GM18868 (cell line): Measurements from ENCODE around the gene TMEM208.

Source experiments
- ATAC-seq: cut with Tn5 transposase; IDR thresholded peaks from one replicate; pipeline ENCODE4 v1.9.1; 2021; ENCODE audit warnings: mild to moderate bottlenecking, moderate library complexity; ENCODE audit not compliant: unreplicated experiment

The TMEM208 gene

DNA sequence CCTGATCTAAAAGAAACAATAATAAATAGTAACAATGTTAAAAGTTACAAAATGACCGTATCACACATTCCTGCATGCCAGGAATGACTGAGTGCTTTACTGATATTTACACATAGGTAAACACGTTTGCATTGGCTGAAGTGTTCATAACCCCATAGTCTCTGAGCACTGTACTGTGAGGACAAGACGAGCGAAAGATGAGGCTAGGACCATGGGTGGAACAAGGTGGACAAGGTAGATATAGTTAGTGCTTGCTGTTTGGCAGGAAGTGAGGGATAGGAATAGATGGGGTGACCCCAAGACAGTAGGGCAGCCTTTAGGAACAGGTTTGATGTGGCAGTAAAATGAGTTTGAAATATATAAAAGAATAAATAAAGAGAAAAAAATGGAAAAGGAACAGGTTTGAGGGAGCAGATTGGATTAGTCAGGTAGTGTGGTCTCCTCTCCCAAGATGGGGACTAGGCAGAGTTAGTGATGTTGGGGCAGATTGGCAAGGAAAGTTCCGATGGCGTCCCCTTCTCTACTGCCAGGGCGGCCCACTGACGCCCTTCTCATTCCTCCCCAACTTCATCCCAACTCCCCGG is 35.4 kb upstream of the TMEM208 start:
- ATAC-seq = no peak

- peak; percentile 94 for ATAC-seq
Observed at GRCh38 chr16:67191995-67192681, 34.8 kb upstream of the TMEM208 start, which contains the start of gene E2F4. Gene E2F4 (plus strand): TSS chr16:67192155. CDS start chr16:67192228, 73 bp downstream.

GRCh38 chr16:67192781-67193361 is 34.1 kb upstream of the TMEM208 start:
- ATAC-seq = no peak

GRCh38 chr16:67193536-67193935 is 33.4 kb upstream of the TMEM208 start:
- ATAC-seq = no peak

GRCh38 chr16:67194260-67194659 is 32.7 kb upstream of the TMEM208 start:
- no peak for ATAC-seq

GRCh38 chr16:67195676-67196075 is 31.3 kb upstream of the TMEM208 start:
- ATAC-seq = no peak

DNA sequence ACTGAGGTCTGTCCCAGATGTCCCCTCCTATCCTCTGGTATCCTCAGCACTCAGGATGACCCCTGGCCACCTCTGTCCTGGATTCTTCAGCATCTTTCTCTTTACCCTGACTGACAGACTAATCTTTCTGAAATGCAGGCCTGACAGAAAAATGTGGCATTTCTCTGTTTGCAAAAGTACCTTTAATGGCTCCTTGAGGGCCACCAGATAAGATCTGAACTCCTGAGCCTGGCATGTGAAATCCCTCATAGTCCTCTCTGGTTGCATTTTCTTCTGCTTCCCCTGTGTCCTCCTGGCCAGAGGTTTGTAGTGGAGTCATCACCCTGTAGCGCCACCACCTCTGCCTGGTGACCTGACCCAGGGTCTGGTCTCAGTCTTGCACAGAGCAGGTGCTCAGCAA is 30.0 kb upstream of the TMEM208 start:
- no peak for ATAC-seq

DNA sequence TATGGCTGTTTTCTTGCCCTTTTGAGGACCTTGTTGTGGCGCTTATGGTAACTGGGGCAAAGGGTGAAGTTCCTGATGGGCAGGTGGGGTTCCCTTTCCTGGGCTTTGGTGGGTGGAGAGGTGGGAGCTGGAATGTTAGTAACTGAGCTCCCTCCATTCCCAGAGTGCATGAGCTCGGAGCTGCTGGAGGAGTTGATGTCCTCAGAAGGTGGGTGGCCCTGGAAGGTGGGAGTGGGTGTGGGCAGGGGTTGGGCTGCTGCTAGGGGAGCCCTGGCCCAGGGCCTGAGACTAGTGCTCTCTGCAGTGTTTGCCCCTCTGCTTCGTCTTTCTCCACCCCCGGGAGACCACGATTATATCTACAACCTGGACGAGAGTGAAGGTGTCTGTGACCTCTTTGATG is 29.2 kb upstream of the TMEM208 start:
- no peak for ATAC-seq

DNA sequence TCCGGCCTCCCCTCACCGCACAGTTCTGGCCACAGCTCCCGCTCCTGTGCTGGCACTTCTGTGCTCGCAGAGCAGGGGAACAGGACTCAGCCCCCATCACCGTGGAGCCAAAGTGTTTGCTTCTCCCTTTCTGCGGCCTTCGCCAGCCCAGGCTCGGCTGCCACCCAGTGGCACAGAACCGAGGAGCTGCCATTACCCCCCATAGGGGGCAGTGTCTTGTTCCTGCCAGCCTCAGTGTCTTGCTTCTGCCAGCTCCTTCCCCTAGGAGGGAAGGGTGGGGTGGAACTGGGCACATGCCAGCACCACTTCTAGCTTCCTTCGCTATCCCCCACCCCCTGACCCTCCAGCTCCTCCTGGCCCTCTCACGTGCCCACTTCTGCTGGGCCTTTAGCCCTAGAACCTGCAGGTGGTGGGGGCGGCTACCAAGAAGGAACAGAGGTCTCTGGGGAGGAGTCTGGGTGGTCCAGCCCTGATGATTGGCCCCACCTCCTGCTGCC is 28.6 kb upstream of the TMEM208 start:
- no peak for ATAC-seq

DNA sequence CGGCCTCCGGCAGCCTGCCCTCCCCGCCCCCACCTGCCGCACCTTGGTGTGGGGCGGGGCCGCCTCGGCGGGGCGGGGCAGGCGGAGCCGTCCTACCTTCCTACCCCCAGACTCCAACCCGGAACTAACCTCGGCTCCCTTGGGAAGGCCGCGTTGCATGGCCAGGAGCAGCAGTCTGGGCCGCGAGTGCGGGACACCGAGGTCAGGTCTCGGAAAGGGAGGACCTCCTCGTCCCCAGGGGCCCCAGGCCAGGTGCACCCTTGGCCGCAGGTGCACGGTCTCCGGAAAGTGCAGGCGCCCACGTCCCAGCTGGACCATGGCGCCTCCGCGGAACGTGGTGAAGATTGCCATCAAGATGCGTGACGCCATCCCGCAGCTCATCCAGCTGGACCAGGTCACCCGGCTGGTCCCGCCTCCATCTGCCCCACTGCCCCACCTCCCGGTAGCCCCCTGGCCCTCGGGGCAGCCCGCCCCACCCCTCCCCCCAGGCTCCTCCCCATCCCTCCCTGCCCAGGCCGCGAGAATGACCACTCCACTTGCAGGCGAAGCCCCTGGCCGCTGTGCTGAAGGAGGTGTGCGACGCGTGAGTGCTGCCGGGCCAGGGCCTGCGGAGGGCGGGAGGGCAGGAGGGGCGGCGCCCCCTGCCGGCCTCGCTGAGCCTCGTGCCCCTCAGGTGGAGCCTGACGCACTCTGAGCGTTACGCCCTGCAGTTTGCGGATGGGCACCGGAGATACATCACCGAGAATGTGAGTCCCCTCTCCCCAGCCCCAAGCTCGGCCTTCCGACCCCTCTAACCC is 27.7 kb upstream of the TMEM208 start, which contains the start of gene ELMO3:
Gene ELMO3, plus strand, starts transcription at position 121 of the 797 bp plus-strand sequence. Its CDS starts 196 bp downstream, at position 317.
- no peak for ATAC-seq

DNA sequence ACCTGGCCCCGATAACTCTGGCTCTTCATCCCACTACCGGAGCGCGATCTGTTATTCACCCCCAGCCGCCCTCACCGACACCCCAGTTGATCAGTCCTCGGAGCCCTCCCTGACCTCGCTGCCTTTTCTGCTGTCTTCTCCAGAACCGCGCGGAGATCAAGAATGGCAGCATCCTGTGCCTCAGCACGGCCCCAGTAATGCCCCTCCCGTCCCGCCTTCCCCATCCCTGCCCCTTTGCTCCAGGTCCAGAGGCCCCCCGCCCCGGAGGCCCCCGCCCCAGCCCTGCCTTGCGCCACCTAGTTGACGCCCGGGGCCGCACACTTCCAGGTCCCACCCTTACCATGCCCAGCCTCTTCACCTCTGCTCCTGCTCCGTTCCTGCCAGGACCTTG is 27.1 kb upstream of the TMEM208 start:
- ATAC-seq = no peak

GRCh38 chr16:67200491-67200890 is 26.4 kb upstream of the TMEM208 start:
- no peak for ATAC-seq

DNA sequence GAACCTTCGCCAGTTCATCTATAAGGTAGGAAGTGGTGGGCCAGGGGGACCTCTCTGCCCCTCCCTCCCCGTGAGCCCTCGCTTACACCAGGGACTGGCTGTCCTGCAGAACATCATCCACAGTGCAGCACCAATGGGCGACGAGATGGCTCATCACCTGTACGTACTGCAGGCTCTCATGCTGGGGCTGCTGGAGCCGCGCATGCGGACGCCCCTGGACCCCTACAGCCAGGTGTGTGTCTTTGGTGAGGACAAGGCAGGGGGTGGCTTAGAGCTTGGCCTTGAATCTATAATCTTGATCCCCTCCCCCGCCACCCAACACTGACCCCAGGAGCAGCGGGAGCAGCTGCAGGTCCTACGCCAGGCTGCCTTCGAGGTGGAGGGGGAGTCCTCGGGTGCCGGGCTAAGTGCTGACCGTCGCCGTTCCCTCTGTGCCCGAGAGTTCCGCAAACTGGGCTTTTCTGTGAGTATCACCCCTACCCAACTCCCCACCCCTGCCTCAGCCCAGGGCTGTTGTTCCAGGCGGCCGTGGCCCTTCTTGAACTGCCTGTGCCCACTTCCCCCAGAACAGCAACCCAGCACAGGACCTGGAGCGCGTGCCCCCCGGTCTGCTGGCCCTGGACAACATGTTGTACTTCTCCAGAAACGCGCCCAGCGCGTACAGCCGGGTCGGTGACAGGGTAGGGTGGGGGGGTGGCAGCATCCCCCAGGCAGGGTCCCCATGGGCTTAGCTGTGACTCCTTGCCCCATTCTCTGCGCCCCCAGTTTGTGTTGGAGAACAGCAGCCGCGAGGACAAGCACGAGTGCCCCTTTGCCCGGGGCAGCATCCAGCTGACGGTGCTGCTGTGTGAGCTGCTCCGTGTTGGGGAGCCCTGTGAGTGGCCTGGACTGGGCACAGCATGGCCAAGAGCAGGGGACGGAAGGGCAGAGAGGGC is 25.3 kb upstream of the TMEM208 start:
- no peak for ATAC-seq

- no peak for ATAC-seq
Observed at GRCh38 chr16:67202426-67202825, 24.5 kb upstream of the TMEM208 start.

DNA sequence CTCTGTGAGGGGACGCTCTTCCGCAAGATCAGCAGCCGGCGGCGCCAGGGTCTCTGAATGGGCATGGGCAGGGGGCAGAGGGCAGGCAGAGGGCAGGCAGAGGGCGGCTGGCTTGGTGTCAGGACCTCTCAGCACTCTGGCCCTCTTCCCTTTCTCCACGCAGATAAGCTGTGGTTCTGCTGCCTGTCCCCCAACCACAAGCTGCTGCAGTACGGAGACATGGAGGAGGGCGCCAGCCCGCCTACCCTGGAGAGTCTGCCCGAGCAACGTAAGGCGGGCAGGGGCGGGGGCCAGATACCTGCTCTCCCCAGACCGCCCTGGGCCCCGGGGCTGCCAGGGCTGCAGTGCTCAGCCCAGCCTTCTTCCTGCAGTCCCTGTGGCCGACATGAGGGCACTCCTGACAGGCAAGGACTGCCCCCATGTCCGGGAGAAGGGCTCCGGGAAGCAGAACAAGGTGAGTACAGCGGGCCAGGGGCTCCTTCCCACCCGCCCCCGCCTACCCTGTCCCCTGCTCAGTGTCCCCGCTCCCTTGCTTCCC is 23.9 kb upstream of the TMEM208 start:
- no peak for ATAC-seq

DNA sequence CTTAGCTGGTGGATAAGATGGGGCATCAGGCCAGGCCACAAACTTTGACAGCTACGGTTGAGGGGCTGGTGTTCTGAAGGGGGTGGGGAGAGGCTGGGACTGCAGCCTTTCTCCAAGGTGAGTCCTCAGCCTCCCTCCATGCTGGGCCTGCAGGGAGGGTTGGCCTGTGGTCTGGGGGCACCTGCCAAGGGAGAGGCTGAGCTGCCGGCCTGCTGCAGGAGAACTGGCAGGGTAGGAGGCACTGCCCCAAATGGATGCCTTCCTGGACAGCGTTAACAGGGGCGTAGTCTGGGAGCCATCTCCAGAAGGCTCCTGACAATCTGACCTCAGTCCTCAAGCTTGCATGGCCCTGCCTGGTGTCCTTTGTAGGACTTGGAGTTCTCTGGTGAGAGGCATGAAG is 22.9 kb upstream of the TMEM208 start:
- ATAC-seq = no peak

GRCh38 chr16:67206129-67206837 is 20.6 kb upstream of the TMEM208 start:
- no peak for ATAC-seq

DNA sequence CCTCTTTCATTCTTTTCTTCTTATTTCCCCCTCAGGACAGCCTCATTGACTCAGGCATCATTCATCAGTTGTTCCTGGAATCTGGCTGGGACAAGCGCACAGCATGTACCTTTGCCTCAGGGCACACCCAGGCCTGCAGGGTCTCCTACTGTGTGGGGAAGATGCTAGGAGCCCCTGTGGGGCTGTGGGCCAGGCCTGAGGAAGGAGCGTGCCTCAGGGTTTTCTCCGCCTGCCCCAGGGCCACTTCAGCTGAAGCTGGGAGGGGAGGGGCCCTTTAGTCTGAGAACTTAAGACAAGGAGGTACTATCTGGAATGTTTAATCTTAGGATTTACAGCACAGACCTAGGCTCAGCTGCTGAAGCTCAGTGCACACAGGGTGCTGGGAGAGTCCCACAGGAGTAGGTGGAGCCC is 20.1 kb upstream of the TMEM208 start:
- ATAC-seq = no peak
